ENCODE measurements around the gene MYO16.

DNA sequence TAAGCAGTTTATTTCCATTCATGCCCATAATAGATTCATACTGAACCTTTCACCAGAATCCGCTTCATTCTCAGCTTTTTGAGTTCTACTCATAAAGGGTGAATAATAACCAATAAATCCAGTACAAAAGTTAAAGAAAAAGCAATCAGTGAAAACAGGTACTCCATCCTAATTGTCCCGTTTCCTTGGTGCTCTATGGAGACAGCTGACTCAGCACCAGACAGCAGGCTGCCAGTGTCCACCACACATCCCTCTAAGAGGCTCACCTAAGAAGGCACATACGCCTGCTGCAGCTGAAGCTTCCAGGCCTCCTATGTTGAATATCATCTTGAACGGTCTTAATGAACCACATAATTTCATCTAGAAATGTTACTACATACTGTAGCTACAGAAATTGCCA lies 27.3 kb downstream of the MYO16 start:
- TF ChIP-seq CTCF (conservative IDR thresholded peaks at IDR 0.05) (no peak), ZFX (IDR thresholded peaks at IDR 0.05) (no peak)

Measured in C4-2B (cell line).